WI38 (cell line): Measurements from ENCODE around the gene MPRIP.

Source experiments
- H3K4me3 ChIP-seq: 2 replicates; pipeline ENCODE4 v1.5.1; 2011; ENCODE audit warnings: low read depth, mild to moderate bottlenecking, control low read depth, low read length
- TF ChIP-seq, protein P1 (sequence below): IDR thresholded peaks from 2 replicates; pipeline ENCODE4 v1.5.1; 2012; ENCODE audit warnings: low read depth, mild to moderate bottlenecking, control low read depth, low read length

MPRIP gene

DNA sequence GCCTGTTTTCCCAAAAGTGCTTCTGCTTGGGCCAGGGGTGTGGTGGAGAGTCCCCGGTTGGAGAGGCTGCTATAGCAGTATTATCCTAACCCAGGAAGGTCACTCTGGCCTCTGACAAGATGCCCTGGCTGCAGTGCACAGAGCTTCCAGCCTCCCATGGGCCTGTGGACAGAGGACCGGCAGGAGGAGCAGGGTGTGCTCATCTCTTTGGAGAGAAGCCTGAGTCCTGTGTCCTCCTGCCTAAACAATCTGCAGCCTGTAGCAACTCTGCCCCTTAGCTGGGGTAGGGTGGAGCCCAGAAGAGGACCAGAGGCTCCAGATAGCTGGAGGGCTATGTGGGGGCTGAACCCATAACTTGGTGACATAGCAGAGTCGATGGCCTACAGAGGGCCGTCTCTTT is 78.0 kb downstream of the MPRIP start:
- no peak overlapping the region for H3K4me3 ChIP-seq
- TF ChIP-seq, protein P1, sequence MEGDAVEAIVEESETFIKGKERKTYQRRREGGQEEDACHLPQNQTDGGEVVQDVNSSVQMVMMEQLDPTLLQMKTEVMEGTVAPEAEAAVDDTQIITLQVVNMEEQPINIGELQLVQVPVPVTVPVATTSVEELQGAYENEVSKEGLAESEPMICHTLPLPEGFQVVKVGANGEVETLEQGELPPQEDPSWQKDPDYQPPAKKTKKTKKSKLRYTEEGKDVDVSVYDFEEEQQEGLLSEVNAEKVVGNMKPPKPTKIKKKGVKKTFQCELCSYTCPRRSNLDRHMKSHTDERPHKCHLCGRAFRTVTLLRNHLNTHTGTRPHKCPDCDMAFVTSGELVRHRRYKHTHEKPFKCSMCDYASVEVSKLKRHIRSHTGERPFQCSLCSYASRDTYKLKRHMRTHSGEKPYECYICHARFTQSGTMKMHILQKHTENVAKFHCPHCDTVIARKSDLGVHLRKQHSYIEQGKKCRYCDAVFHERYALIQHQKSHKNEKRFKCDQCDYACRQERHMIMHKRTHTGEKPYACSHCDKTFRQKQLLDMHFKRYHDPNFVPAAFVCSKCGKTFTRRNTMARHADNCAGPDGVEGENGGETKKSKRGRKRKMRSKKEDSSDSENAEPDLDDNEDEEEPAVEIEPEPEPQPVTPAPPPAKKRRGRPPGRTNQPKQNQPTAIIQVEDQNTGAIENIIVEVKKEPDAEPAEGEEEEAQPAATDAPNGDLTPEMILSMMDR = no peak

DNA sequence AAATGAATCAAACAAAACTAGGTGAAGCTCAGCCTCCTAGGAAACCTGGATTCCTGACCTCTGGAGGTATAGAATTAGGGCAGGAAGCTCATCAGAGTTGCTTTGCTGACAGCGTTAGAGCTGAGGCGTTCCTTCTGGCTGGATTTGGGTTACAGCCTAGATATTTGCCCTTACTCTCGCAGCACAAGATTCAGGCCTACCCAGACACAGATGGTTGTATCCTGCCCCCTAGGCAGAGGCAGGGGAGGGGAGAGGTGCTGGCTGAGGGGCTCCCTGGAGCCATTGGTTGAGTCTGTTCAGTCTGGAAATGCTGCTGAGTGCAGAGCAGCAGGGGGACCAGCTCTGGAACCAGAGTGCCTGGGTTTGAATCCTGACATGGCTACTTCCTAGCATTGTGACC is 78.4 kb downstream of the MPRIP start:
- H3K4me3 ChIP-seq = no peak overlapping the region
- TF ChIP-seq, protein P1 = no peak

DNA sequence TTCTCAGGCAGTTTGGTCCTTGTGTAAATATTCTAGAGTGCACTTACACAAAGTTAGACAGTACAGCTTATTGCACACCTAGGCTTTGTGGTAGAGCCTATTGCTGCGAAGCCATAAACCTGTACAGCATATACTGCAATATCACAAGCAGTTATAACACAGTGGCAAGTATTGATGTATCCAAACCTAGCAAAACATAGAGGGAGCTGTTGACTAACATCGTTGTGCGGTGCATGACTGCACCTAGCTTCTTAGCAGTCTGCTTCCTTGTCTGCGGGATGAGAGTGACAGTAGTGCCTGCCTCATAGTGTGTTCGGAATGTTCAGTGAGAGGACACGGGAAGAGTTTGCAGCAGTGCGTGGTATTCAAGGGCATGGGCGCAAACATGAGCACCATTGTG is 78.9 kb downstream of the MPRIP start:
- TF ChIP-seq, protein P1 = no peak
- no peak overlapping the region for H3K4me3 ChIP-seq

DNA sequence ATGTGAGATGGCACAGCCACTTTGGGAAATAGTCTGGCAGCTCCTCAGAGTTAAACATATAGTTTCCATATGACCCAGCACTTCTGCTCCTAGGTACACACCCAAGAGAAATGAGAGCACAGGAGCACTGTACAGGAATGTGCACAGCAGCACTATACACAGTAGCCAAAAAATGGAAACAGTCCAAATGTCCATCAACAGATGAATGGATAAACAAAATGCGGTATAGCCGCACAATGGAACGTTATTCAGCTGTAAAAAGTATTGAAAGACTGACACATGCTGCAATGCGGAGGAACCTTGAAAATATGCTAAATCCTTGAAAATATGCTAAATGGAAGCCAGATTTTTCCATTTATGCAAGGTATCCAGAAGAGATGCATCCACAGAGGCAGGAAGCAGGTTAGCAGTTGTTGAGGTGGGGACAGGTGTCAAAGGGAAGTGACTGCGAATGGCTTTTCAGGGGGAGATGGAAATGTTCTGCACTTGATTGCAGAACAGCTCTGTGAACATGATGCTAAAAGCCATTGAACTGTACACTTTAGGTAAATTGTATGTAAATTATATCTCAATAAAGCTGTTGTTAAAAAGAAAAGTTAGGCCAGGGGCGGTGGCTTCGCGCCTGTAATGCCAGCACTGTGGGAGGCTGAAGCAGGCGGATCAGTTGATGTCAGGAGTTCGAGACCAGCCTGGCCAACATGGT is 80.7 kb downstream of the MPRIP start:
- TF ChIP-seq, protein P1 = no peak
- no peak overlapping the region for H3K4me3 ChIP-seq

DNA sequence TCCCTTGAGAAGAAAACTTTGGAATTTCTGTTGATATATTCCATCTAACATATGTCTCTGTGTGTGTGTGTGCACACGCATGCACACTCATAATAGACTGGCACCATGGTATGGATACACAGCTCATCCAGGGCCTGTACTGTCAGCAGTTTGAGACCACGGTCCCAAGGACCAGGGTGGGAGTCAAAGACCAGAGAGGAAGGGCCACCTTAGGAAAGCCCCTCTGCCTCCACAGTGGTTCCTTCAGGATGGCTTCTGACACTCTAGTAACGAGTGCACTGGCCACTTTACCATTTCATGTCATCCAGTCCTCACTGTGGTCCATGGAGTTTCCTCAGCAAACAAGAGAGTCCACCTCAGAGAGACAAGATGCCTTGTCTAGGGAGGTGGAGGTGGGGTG is 82.1 kb downstream of the MPRIP start:
- H3K4me3 ChIP-seq = no peak overlapping the region
- TF ChIP-seq, protein P1 = no peak

DNA sequence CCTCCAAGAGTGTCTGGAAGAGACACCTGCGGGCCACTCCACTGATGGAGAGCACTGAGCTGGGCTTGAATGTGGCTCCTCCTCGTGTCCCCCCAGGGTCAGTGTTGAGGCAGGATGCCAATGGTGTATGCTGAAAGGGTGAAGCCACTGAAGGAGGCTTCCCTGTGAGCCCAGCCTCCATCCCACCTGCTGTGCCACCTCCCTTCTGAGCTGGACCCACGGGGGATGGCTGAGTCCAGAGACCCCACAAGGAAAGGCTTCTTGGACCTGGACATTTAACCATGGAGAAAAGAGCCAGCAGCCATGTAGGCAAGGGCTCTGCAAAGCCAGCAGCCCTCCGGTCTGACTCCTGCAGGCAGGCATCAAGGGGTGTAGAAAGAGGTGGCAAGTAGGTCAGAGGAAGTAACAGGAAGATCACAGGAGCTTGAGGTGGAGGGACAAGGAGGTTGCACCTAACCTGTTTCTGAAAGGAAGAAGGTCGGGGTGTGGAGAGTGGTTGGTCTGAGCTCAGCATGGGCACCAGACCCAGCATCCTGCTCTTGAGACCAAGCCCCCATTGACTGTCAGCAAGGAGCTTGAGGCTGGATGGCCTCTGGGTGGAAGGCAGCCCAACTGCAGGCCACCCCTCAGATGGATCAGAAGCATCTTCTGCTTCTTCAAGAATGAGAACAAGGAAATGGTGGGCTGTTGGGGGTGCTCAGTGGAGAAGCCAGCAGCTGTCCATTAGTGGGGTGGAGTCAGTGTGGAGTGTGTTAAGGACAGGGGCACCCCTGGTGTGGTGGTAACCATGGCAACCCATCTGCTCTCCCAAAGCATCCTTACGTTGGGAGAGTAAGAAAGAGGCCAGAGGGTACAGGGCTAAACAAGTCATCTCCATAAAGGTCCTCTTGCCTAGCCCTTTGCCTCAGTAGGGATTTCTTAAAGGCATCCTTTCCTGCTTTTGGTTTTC is 83.2 kb downstream of the MPRIP start:
- H3K4me3 ChIP-seq = no peak overlapping the region
- TF ChIP-seq, protein P1 = no peak
